HG02938 (cell line): ENCODE data around the gene PRR5.
"Not testable (repeated sequence)": the region's sequence is repeated elsewhere in the genome, so short reads cannot be mapped to it uniquely, and the experiment has no call there.

ENCODE experiments used
- ATAC-seq: cut with Tn5 transposase; IDR thresholded peaks from one replicate; pipeline ENCODE4 v1.9.1; 2021; ENCODE audit warnings: mild to moderate bottlenecking, moderate library complexity; ENCODE audit not compliant: unreplicated experiment

Gene PRR5

GRCh38 chr22:44732661-44733060 is 30.7 kb downstream of the PRR5 start:
- ATAC-seq = no peak

DNA sequence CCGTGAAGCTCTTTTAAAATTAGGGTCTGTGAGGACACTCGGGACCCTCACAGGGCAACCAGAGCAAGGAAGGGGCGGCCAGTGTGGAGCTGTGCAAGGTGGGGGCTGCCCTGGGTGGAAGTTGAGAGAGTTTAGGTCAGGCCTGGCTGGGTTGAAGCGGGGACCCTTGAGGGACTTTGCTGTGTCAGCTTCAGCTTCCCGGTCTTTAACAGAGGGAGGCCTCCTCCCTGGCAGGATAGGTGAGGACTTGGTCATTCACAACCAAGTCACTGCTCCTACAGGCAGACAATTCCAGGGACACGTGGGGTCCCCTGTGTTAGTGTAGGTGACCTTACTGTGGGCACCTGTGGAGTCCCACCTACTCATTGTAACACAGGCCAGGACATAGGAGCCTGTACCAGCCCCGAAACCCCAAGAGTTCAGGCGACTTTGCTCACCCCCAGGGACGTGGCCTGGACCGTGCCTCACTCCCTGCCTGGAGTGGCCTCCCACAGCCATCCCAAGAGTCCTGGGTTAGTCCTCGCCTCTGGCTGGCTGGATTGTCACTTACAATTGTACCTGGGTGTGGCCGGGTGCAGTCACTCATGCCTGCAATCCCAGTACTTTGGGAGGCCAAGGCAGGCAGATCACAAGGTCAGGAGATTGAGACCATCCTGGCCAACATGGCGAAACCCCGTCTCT is 31.6 kb downstream of the PRR5 start:
- no peak for ATAC-seq

- ATAC-seq = no peak
These were observed 32.3 kb downstream of the PRR5 start for GRCh38 chr22:44734278-44734677.

DNA sequence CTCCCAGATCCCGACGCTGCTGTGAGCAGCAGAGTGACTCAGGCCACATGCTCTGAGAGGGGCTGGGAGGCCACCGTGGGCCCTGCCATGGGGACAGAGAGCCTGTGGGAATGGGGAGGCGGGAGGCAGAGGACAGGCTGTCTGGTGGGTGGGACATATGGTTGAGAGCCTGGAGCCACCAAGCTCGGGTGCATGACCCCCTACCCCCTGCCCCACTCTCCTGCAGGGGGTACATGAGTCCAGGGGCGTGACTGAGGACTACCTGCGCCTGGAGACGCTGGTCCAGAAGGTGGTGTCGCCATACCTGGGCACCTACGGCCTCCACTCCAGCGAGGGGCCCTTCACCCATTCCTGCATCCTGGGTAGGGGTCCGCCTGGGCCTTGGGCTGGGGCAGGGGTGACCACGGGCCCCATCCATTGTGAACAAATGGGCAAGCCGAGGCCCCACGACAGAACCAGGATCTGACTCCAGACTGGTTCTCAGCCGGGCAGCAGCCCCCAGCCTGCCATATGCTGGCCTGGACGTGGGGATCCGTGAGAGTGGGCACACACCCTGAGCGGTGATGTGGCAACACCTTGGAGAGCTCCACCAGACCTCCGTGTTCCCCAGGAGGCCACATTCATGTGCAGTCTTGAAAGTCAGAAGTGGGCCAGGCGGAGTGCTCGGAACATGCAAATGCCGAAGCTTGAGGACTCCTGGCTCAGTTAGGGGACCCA is 33.0 kb downstream of the PRR5 start:
- no peak for ATAC-seq

DNA sequence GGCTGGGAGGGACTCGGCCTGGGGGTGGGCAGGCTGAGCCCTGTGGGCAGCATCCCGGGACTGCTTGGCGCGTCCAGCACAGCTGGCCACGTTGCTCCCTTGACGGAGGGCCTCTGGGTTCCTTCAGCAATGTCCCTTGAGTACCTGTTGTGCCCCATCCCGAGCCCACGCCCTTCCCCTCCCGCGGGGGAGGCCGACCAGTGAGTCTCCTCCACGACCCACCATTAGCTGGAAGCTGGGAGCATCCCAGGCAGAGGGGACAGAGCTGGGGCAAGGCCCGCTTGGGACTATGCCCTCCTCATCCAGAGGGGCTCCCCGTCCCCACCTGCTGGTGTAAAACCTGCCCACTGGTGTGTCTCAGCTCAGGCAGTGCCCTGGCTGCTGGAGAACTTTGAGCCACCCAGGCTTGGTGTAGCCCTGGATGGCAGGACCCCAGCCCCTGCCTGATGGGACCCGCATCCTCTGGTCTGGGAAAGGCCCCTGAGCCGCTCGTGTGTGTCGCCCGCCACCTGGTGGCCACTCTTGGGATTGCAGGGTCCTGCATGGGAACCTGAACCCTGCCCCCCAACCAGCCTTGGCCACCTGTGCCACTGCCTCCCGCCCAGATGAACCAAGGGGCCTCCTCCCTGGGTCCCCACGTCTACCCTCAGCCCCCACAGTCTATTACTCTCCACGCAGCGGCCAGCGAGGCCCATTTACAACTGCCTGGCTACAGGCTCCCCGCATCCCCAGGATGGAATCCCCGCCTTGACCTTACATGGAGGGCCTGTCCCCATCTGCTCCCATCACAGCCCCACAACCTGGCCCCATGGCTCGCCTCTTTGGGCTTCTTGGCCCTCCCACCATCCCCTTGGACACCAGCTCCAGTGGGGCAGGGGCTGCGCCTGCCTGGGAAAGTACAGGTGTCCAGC is 33.8 kb downstream of the PRR5 start:
- no peak for ATAC-seq

DNA sequence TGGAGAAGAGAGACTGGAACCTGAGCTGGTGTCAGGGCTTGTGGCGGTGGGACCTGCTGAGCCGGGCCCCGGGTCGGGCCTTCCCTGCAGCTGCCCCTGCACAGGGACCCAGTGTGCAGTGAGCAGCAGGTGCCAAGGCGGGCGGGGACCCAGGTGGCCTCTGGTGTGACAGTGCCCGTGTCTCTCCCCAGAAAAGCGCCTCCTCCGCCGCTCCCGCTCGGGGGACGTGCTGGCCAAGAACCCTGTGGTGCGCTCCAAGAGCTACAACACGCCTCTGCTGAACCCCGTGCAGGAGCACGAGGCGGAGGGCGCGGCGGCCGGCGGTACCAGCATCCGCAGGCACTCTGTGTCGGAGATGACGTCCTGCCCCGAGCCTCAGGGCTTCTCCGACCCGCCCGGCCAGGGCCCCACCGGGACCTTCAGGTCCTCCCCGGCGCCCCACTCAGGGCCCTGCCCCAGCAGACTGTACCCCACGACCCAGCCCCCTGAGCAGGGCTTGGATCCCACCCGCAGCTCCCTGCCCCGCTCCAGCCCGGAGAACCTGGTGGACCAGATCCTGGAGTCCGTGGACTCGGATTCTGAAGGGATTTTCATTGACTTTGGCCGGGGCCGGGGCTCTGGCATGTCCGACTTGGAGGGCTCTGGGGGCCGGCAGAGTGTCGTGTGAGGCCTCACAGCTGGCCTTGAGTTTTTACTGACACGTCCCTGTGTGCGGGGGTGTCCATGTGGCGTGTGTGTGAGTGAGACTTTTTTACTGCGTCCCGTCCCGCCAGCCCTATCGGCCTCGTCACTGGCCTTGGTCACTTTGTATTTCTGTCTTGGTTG is 34.8 kb downstream of the PRR5 start:
- ATAC-seq = no peak

DNA sequence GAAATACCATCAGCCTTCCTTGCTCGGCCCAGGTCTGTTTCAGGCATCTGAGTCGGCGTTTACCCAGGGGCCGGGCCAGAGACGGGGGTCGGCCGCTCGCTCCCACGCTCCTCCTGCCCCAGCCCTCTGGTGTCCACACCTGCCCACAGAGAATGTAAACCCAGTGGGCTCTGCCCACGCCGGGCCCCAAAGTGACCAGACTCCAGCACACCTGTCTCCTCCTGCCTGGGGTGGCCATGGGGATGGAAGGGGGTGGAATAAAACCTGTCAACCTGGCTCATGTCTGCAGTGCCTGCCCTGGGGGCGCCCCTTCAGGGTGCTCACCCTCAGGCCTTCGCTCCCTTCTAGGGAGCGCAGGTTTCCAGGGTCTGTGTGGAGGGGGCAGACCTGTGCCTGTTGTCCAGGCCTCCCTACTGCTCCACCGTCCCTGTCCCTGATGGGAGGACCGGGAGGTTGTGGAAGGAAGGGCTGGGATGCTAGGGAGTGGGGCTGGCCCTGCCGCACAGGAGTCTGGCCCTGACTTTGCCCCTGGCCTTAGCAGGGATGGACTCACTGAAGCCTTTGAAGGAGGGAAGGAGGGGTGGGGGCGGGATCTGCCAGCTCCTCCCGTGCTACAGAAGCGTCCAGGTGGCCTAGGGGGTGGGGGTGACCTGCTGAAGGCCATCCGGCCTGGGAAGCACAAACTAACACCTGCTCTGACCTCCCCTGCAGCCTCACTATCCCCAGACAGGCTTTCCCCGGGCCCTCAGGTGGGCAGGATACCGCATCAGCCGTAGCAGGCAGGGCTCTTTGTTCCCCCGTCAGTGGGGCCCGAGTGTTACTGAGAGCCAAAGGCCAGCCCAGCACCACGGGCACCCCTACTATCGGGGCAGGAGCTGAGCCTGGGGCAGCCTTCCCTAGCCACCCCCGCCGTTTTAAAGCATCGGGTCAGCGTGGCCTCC is 35.7 kb downstream of the PRR5 start:
- ATAC-seq = no peak

GRCh38 chr22:44738347-44738715 is 36.3 kb downstream of the PRR5 start:
- no peak for ATAC-seq

GRCh38 chr22:44739024-44739423 is 37.0 kb downstream of the PRR5 start:
- ATAC-seq = no peak

GRCh38 chr22:44739666-44740065 is 37.7 kb downstream of the PRR5 start:
- ATAC-seq = not testable (repeated sequence)

DNA sequence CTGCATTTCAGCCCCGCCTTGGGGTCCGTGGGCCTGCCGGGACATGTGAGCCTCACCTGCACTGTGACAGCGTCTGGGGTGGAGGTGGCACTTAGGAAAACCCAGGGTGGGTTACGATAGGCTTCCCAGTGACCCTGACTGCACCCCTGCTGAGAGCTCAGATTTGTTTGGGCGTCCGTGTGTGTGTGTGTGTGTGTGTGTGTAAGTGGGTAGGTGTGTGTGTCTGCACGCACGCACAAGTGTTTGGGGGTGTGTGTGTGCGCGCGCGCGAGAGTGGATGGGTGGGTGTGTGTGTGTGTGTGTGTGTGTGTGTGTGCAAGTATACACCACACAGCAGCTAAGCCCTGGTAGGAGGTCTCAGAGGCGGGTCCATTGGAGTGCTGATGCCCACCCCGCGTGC is 38.3 kb downstream of the PRR5 start:
- ATAC-seq = no peak

DNA sequence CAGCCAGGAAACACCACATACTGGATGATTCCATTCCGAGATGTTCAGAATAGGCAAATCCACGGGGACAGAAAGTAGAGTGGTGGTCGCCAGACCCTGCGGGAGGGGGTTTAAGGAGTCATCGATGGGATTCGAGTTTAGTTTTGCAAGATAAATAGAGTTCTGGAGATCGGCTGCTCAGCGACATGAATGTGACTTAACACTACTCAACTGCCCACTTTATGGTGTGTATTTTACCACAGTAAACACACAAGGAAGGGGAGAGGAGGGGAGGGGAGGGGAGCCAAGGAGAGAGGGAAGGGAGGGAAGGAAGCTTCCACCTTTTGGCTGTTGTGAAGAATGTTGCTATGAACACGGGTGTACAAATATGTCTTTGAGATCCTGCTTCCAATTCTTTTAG is 39.9 kb downstream of the PRR5 start:
- ATAC-seq = no peak

GRCh38 chr22:44743247-44743646 is 41.2 kb downstream of the PRR5 start:
- no peak for ATAC-seq

DNA sequence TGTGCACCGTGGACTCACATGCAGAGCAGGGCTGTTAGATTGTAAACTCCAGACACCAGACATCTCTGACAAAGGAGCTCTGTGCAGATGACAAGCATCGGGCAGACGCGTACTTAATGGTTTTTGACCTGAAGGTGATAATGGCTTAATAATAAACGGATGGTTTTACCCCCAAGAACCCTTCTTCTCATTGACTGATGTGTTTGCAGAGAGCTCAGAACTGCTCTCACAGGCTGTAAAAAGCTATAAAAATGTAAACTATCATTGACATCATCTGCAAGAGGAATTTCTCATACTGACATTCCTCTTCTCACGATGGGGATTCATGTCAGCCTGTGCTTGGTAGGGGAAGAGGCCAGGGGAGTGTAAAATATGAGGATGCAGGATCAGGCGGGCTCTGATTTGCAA is 41.8 kb downstream of the PRR5 start:
- no peak for ATAC-seq

DNA sequence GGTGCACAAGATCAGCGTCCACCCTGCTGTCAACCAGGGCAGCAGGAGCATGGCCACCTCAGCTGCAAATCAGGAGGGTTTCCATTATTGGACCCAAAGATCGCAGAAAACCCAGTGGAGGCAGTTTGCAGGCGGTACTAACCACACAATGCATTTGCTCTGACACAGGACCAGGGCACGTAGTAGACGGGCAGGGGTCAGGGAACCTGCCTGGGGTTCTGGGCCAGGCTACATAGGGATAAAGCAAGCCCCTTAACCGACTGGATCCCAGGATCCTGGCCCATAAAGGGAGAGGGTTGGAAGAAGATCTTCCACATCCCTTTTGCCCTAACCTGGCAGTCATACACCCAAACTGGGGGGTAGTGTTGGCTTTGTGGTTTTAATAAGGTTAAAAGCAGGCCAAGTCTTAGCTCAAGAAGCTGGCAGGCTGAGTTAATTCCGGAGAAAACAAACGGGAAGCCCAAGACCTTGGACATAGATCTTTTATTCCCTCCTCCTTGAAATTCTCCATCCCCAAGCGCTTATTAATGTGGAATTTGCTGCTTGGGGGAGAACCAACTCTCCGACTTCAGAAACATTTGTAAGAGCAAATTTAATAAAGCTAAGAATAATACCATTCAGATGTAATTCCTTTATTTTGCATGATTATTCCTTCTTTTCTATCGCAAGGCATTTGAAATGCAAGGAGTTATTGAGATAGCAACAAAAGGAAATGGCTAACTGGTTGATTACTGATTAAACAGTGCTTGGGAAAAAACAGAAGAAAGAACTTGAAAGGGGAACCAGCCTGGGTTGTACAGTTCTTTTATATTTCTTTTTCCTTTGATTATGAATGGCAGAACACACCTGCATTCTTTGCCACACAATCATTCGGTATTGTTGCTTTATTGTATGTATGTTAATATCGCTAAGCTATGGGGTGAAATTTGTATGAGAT is 44.1 kb downstream of the PRR5 start:
- ATAC-seq = no peak

GRCh38 chr22:44747784-44748127 is 45.8 kb downstream of the PRR5 start:
- not testable (repeated sequence) for ATAC-seq

DNA sequence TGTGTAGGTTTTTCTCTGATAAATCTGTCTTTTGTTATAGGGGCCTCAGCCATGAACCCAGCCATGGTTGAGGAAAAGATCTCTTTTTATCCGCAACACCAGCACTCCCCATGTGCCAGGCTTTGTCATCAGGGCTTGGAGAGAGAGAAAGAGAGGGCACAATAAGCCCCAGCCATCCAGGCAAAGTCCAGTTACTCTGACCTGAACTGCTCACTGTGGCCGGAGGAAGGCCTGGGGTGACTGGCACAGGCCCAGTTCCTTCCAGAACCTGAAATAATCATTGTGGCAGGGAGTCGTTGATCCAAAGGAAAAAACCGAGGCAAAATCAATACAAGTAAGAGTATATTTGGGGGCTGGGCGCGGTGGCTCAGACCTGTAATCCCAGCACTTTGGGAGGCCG is 46.5 kb downstream of the PRR5 start:
- ATAC-seq = no peak

- ATAC-seq = no peak
These were observed 48.5 kb downstream of the PRR5 start for GRCh38 chr22:44750481-44750880.
